Mesendoderm (in vitro differentiated cells): ENCODE measurements around the gene PSAP.

Source experiments
- DNase-seq: peaks from one replicate; pipeline ENCODE4 v3.0.0; 2013
- H2AK5ac ChIP-seq: 2 replicates; pipeline ENCODE4 v1.6.1; 2013; ENCODE audit warnings: low read length, inconsistent platforms
- H2BK120ac ChIP-seq: 2 replicates; pipeline ENCODE4 v1.6.1; 2013; ENCODE audit warnings: low read depth, mild to moderate bottlenecking, low read length, moderate library complexity, mixed read lengths
- H2BK15ac ChIP-seq: replicated peaks from 2 replicates; pipeline ENCODE4 v1.6.1; 2013; ENCODE audit warnings: low read depth, mild to moderate bottlenecking, moderate library complexity
- H2BK5ac ChIP-seq: 2 replicates; pipeline ENCODE4 v1.6.1; 2013; ENCODE audit warnings: low read length, inconsistent platforms
- H3K18ac ChIP-seq: 2 replicates; pipeline ENCODE4 v1.6.1; 2013; ENCODE audit warnings: mild to moderate bottlenecking, low read length, mixed read lengths
- H3K23ac ChIP-seq: one replicate; pipeline ENCODE4 v1.6.1; 2013; ENCODE audit warnings: low read length
- H3K27ac ChIP-seq: 2 replicates; pipeline ENCODE4 v1.5.1; 2013; ENCODE audit warnings: low read depth, mild to moderate bottlenecking, inconsistent platforms, low read length, moderate library complexity
- H3K27me3 ChIP-seq: 2 replicates; pipeline ENCODE4 v1.6.1; 2013; ENCODE audit warnings: low read length, control low read depth, mild to moderate bottlenecking, inconsistent platforms; ENCODE audit not compliant: insufficient read depth, poor library complexity
- H3K36me3 ChIP-seq: 2 replicates; pipeline ENCODE4 v1.6.1; 2013; ENCODE audit warnings: low read length, inconsistent platforms; ENCODE audit not compliant: control insufficient read depth, insufficient read depth
- H3K4ac ChIP-seq: one replicate; pipeline ENCODE4 v1.6.1; 2013; ENCODE audit warnings: low read depth, mild to moderate bottlenecking, low read length, moderate library complexity
- H3K4me1 ChIP-seq: 2 replicates; pipeline ENCODE4 v1.6.1; 2013; ENCODE audit warnings: low read depth, low read length, inconsistent platforms; ENCODE audit not compliant: control insufficient read depth
- H3K4me2 ChIP-seq: 2 replicates; pipeline ENCODE4 v1.6.1; 2013; ENCODE audit warnings: low read length
- H3K4me3 ChIP-seq: 2 replicates; pipeline ENCODE4 v1.5.1; 2013; ENCODE audit warnings: mild to moderate bottlenecking, low read length
- H3K56ac ChIP-seq: one replicate; pipeline ENCODE4 v1.6.1; 2013; ENCODE audit warnings: low read length
- H3K79me1 ChIP-seq: 2 replicates; pipeline ENCODE4 v1.6.1; 2013; ENCODE audit warnings: low read length, inconsistent platforms
- H3K79me2 ChIP-seq: 2 replicates; pipeline ENCODE4 v1.6.1; 2013; ENCODE audit warnings: mild to moderate bottlenecking, low read length; ENCODE audit not compliant: control insufficient read depth, insufficient read depth
- H3K9ac ChIP-seq: 2 replicates; pipeline ENCODE4 v1.6.1; 2013; ENCODE audit warnings: low read length, inconsistent platforms
- H4K5ac ChIP-seq: one replicate; pipeline ENCODE4 v1.6.1; 2013; ENCODE audit warnings: low read length
- H4K8ac ChIP-seq: one replicate; pipeline ENCODE4 v1.6.1; 2013; ENCODE audit warnings: low read depth, mild to moderate bottlenecking, control low read depth, low read length, moderate library complexity
- WGBS: extraction: QIAGEN DNeasy Blood & Tissue Kit; methylation state at CpG from one replicate; pipeline ENCODE4 v1.1.7; 2013; ENCODE audit warnings: low lambda C conversion rate, missing lambda C conversion rate; ENCODE audit not compliant: insufficient coverage; ENCODE audit errors: extremely low coverage; 5-methylcytosine and 5-hydroxymethylcytosine counted together

PSAP gene

GRCh38 chr10:71771821-71772617 is 79.0 kb downstream of the PSAP start:
- no peak overlapping the region for H3K4me3 ChIP-seq
- H2AK5ac ChIP-seq: no peak overlapping the region
- no peaks in the 10 kb centered on the region for H3K36me3 ChIP-seq
- no peaks in the 10 kb centered on the region for H3K79me1 ChIP-seq
- H3K18ac ChIP-seq: no peak overlapping the region
- H3K4me1 ChIP-seq: no peaks in the 10 kb centered on the region
- no peak overlapping the region for H3K4ac ChIP-seq
- no peak overlapping the region for H2BK120ac ChIP-seq
- H4K8ac ChIP-seq: no peak overlapping the region
- H3K79me2 ChIP-seq: no peaks in the 10 kb centered on the region
- peak; percentile 33 for DNase-seq
- H3K23ac ChIP-seq: no peak overlapping the region
- H2BK5ac ChIP-seq: no peak overlapping the region
- H3K27ac ChIP-seq: no peak overlapping the region
- H4K5ac ChIP-seq: no peak overlapping the region
- no CpG with 5 or more reads among the region's 2 CpGs for WGBS
- no peaks in the 10 kb centered on the region for H3K27me3 ChIP-seq
- no peak overlapping the region for H3K4me2 ChIP-seq
- H2BK15ac ChIP-seq: no peak overlapping the region
- no peak overlapping the region for H3K9ac ChIP-seq
- no peak overlapping the region for H3K56ac ChIP-seq

- Histone ChIP-seq H3K56ac (no peak overlapping the region), H3K23ac (no peak overlapping the region), H3K9ac (no peak overlapping the region), H2BK120ac (no peak overlapping the region), H3K4me3 (no peak overlapping the region), H2BK5ac (no peak overlapping the region), H3K4me1 (no peaks in the 10 kb centered on the region), H3K27me3 (no peaks in the 10 kb centered on the region), H3K79me2 (no peaks in the 10 kb centered on the region), H2BK15ac (no peak overlapping the region), H2AK5ac (no peak overlapping the region), H4K8ac (no peak overlapping the region), H3K27ac (no peak overlapping the region), H4K5ac (no peak overlapping the region), H3K4me2 (no peak overlapping the region), H3K18ac (no peak overlapping the region), H3K4ac (no peak overlapping the region), H3K79me1 (no peaks in the 10 kb centered on the region), H3K36me3 (no peaks in the 10 kb centered on the region)
- DNase-seq: no peak
- WGBS: no CpG with 5 or more reads among the region's 2 CpGs
Measured at GRCh38 chr10:71771204-71771603, 79.8 kb downstream of the PSAP start.

- H2BK15ac ChIP-seq: no peak overlapping the region
- H3K18ac ChIP-seq: no peak overlapping the region
- H2AK5ac ChIP-seq: no peak overlapping the region
- no peaks in the 10 kb centered on the region for H3K79me1 ChIP-seq
- DNase-seq: no peak
- WGBS: no CpG with 5 or more reads among the region's 3 CpGs
- H2BK5ac ChIP-seq: no peak overlapping the region
- H3K4ac ChIP-seq: no peak overlapping the region
- H3K36me3 ChIP-seq: no peaks in the 10 kb centered on the region
- no peak overlapping the region for H3K4me2 ChIP-seq
- H3K27me3 ChIP-seq: no peaks in the 10 kb centered on the region
- H3K4me3 ChIP-seq: no peak overlapping the region
- no peaks in the 10 kb centered on the region for H3K4me1 ChIP-seq
- H3K9ac ChIP-seq: no peak overlapping the region
- H3K79me2 ChIP-seq: no peaks in the 10 kb centered on the region
- H3K56ac ChIP-seq: no peak overlapping the region
- no peak overlapping the region for H4K5ac ChIP-seq
- no peak overlapping the region for H4K8ac ChIP-seq
- H3K23ac ChIP-seq: no peak overlapping the region
- H3K27ac ChIP-seq: no peak overlapping the region
- no peak overlapping the region for H2BK120ac ChIP-seq
Measured at GRCh38 chr10:71770789-71771188, 80.3 kb downstream of the PSAP start.

- H2AK5ac ChIP-seq: no peak overlapping the region
- no peak overlapping the region for H2BK15ac ChIP-seq
- no peak overlapping the region for H4K5ac ChIP-seq
- H3K79me2 ChIP-seq: no peaks in the 10 kb centered on the region
- H3K4ac ChIP-seq: no peak overlapping the region
- no peak overlapping the region for H2BK120ac ChIP-seq
- no peak overlapping the region for H3K18ac ChIP-seq
- H3K4me2 ChIP-seq: no peak overlapping the region
- H3K9ac ChIP-seq: no peak overlapping the region
- no CpG with 5 or more reads among the region's 3 CpGs for WGBS
- DNase-seq: no peak
- H4K8ac ChIP-seq: no peak overlapping the region
- no peak overlapping the region for H3K23ac ChIP-seq
- no peaks in the 10 kb centered on the region for H3K36me3 ChIP-seq
- H3K4me1 ChIP-seq: no peaks in the 10 kb centered on the region
- H3K27me3 ChIP-seq: no peaks in the 10 kb centered on the region
- H2BK5ac ChIP-seq: no peak overlapping the region
- H3K79me1 ChIP-seq: no peaks in the 10 kb centered on the region
- no peak overlapping the region for H3K4me3 ChIP-seq
- H3K27ac ChIP-seq: no peak overlapping the region
- H3K56ac ChIP-seq: no peak overlapping the region
Measured at GRCh38 chr10:71770255-71770654, 80.8 kb downstream of the PSAP start.

GRCh38 chr10:71769279-71769823 is 81.7 kb downstream of the PSAP start:
- Histone ChIP-seq H3K56ac (no peak overlapping the region), H4K8ac (no peak overlapping the region), H3K18ac (no peak overlapping the region), H3K27ac (no peak overlapping the region), H3K4me1 (no peaks in the 10 kb centered on the region), H3K9ac (no peak overlapping the region), H3K4me3 (no peak overlapping the region), H2BK15ac (no peak overlapping the region), H2BK120ac (no peak overlapping the region), H3K79me1 (no peaks in the 10 kb centered on the region), H4K5ac (no peak overlapping the region), H2BK5ac (no peak overlapping the region), H3K23ac (no peak overlapping the region), H3K27me3 (no peaks in the 10 kb centered on the region), H3K4ac (no peak overlapping the region), H2AK5ac (no peak overlapping the region), H3K79me2 (no peaks in the 10 kb centered on the region), H3K4me2 (no peak overlapping the region), H3K36me3 (no peaks in the 10 kb centered on the region)
- no CpG with 5 or more reads among the region's 5 CpGs for WGBS
- no peak for DNase-seq
